HG03196 (cell line): ENCODE results near the gene PTPN6.

Experiments
- ATAC-seq: cut with Tn5 transposase; IDR thresholded peaks from one replicate; pipeline ENCODE4 v1.9.1; 2021; ENCODE audit not compliant: unreplicated experiment

The PTPN6 gene

DNA sequence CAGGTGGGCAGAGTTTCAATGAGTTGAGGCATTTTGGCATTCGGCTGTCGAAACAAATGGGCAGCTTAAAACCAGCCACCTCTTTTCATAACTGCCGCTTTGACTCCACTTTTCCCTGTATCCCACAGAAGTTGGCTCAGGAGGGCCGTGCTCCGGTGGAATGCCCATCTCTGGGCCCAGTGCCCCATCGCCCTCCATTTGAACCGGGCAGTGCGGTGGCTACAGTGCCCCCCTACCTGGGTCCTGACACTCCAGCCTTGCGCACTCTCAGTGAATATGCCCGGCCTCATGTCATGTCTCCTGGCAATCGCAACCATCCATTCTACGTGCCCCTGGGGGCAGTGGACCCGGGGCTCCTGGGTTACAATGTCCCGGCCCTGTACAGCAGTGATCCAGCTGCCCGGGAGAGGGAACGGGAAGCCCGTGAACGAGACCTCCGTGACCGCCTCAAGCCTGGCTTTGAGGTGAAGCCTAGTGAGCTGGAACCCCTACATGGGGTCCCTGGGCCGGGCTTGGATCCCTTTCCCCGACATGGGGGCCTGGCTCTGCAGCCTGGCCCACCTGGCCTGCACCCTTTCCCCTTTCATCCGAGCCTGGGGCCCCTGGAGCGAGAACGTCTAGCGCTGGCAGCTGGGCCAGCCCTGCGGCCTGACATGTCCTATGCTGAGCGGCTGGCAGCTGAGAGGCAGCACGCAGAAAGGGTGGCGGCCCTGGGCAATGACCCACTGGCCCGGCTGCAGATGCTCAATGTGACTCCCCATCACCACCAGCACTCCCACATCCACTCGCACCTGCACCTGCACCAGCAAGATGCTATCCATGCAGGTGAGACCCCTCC is 12.6 kb upstream of the PTPN6 start:
- no peak for ATAC-seq

GRCh38 chr12:6939191-6939540 is 12.0 kb upstream of the PTPN6 start:
- no peak for ATAC-seq

DNA sequence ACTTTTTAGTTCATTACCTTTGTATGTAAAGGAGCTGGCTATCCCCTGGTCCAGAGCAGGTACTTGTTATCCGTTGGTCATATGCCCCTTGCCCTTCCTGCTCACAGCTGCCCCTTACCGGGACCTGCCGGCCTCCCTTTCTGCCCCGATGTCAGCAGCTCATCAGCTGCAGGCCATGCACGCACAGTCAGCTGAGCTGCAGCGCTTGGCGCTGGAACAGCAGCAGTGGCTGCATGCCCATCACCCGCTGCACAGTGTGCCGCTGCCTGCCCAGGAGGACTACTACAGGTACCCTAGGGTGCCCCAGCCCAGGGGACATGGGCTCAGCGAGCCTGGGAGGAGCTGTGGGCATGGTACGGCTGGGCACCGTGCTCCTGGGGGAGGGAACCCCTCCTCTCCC is 9.9 kb upstream of the PTPN6 start:
- ATAC-seq, result no peak

- ATAC-seq, result no peak
Observed at GRCh38 chr12:6941782-6942181, 9.4 kb upstream of the PTPN6 start.

- ATAC-seq, result no peak
Observed at GRCh38 chr12:6942331-6942665, 8.9 kb upstream of the PTPN6 start.

GRCh38 chr12:6943389-6943721 is 7.8 kb upstream of the PTPN6 start:
- ATAC-seq, result peak; percentile 26

- ATAC-seq, result peak; percentile 22
Observed at GRCh38 chr12:6943722-6944380, 7.3 kb upstream of the PTPN6 start, which contains the start of the genes C12orf57 and RNU7-1. C12orf57 (plus strand) TSS chr12:6944022; CDS start chr12:6944122, 100 bp downstream. RNU7-1 (plus strand) TSS chr12:6943816.

DNA sequence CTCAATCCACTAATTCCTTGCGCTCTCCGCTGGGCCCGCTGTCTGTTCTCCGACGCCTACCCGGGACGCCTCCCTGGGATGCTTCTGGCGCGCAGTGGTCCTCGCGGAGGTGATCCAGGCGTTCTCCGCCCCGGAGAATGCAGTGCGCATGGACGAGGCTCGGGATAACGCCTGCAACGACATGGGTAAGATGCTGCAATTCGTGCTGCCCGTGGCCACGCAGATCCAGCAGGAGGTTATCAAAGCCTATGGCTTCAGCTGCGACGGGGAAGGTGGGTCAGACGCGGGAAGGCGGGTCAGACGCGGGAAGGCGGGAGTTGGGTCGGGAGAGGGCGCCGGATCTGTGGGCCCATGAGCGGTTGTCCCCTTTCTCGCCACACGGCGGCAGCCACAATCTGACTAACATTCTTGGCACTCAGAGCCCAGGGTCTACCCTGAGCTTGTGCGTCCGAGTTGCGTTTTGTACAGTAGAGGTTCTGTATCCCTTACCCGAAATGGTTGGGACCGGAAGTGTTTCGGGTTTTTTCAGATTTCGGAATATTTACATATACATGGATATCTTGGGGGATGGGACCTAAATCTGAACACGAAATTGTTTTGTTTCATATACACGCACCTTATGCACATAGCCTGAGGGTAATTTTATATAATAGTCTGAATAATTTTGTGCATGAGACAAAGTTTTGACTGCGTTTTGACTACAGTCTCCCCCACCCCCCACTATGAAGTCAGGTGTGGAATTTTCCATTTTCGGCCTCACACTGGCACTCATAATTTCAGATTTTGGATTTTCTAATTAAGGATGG is 6.6 kb upstream of the PTPN6 start:
- peak; percentile 44 for ATAC-seq

DNA sequence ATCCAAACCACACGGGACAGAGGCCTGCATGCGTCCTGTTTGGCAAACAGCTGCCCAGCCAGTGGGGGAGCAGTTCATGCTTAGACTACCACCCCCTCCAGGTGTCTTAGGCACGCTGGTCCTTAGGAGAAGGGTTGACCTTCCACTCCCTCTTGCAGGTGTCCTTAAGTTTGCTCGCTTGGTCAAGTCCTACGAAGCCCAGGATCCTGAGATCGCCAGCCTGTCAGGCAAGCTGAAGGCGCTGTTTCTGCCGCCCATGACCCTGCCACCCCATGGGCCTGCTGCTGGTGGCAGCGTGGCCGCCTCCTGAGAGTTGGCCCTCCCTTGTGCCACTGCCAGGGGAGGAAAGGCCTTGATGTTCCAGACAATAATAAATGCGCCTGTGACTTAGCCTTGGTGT is 5.5 kb upstream of the PTPN6 start:
- no peak for ATAC-seq

DNA sequence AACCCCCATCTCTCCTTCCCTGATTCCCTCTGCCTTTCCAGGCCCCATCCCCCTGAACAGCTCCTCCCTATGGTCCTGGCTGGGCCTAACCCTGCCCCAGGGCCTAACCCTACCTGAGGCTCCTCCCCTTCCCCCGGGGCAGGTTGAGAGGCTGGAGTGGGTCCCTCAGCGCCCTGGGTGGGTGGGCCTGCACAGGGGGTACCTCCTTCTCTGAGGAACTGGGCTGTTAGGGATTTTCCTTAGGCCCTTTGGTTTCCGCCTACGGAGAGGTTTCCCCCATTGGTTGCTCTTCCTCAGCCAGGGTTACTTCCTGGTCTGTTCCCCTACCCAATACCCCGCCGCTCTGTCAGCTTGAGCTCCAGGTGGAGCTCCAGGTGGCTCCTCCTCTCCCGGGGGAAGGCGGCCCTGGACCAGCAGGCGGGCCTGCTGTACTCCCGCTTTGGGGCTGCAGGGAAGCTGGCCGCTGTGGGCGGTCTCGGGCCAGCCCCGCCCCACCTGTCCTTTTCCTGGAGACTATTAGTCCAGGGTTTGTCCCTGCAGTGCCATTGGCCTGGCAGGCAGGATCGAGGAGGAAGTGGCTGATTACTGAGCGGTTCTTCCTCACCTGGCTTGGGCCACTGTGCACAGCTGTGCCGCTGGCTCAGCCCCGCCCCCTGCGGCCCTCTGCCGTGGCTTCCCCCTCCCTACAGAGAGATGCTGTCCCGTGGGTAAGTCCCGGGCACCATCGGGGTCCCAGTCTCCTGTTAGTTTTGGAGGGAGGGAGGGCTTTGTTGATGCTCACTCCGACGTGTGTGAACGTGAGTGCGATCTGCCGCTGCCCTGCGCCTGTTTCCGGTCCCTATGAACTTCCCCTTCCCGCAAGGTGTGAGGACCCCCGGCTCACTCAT is 4.9 kb upstream of the PTPN6 start:
- no peak for ATAC-seq

DNA sequence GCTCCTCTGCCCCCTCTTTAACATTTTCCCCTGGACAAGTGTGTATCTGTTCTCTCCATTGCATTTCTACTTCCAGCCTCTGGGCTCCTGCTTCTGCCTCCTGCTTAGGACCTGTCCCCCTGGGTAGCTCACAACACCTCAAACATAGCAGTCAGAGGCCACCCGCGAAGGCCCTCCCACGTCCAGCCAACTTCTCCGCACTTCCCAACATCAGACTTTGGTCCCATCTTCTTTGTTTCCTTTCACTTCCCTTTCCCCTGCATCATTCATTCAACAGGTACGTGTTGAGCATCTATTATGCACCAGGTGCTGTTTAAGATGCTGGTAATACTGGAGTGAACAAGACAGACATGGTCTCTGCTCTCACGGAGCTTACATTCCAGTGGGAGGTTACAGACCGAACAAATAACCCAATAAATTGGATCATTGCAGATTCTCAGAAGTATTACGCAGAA is 4.2 kb upstream of the PTPN6 start:
- no peak for ATAC-seq

DNA sequence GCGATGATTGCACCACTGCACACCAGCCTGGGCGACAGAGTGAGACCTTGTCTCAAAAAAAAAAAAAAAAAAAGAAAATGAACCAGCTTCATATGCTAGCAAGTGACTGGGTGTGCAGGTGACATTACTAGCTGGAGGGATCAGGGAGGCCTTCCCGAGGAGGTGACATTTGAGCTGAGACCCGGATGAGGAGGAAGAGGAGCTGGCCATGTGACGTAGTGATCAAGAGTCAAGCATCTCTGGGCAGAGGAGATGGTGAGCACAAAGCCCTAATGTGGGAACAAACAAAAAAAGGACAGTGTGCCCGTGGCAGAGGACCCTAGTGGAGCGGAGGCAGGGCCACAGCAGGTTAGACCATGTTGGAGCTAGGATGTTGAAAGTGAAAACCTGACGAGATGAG is 3.5 kb upstream of the PTPN6 start:
- no peak for ATAC-seq

GRCh38 chr12:6948873-6949594 is 2.1 kb upstream of the PTPN6 start:
- ATAC-seq, result no peak

GRCh38 chr12:6950401-6950801 is 755 bp upstream of the PTPN6 start:
- no peak for ATAC-seq

GRCh38 chr12:6951551-6952120 is 480 bp downstream of the PTPN6 start:
- ATAC-seq, result no peak

GRCh38 chr12:6952121-6952862 is 1.1 kb downstream of the PTPN6 start:
- ATAC-seq, result no peak

- no peak for ATAC-seq
Observed at GRCh38 chr12:6952863-6953441, 1.8 kb downstream of the PTPN6 start.

GRCh38 chr12:6953442-6954315 is 2.5 kb downstream of the PTPN6 start:
- ATAC-seq, result peak; percentile 34
